Activated CD4-positive, alpha-beta T cell treated with anti-CD3 and anti-CD28 coated beads, Interleukin-2, Interleukin-6, amounts not matched to agents 100 ng/mL and 50 ng/mL, durations not matched to agents 16 hours and 8 hours (primary cell): ENCODE data around the gene THEMIS.
A peak's percentile ranks its signal among the peaks of the same experiment; 100 is the strongest.

Experiments used
- DNase-seq: peaks from one replicate; pipeline ENCODE4 v3.0.0-alpha.2; 2020

The THEMIS gene

GRCh38 chr6:127858727-127859391 is 42.0 kb downstream of the THEMIS start:
- no peak for DNase-seq

GRCh38 chr6:127857051-127857637 is 43.7 kb downstream of the THEMIS start:
- DNase-seq = no peak

GRCh38 chr6:127855542-127856159 is 45.2 kb downstream of the THEMIS start:
- peak; percentile 47 for DNase-seq

GRCh38 chr6:127854009-127854408 is 46.8 kb downstream of the THEMIS start:
- DNase-seq = no peak

- no peak for DNase-seq
Observed at GRCh38 chr6:127851197-127851596, 49.7 kb downstream of the THEMIS start.

- no peak for DNase-seq
Observed at GRCh38 chr6:127845242-127845641, 55.6 kb downstream of the THEMIS start.

- DNase-seq = no peak
Observed at GRCh38 chr6:127844529-127844928, 56.3 kb downstream of the THEMIS start.

GRCh38 chr6:127843582-127843981 is 57.3 kb downstream of the THEMIS start:
- no peak for DNase-seq

- DNase-seq = no peak
Observed at GRCh38 chr6:127842562-127842961, 58.3 kb downstream of the THEMIS start.

GRCh38 chr6:127841811-127842210 is 59.0 kb downstream of the THEMIS start:
- DNase-seq = no peak

GRCh38 chr6:127834136-127834535 is 66.7 kb downstream of the THEMIS start:
- DNase-seq = no peak

- no peak for DNase-seq
Observed at GRCh38 chr6:127833336-127833735, 67.5 kb downstream of the THEMIS start.

GRCh38 chr6:127832381-127832780 is 68.5 kb downstream of the THEMIS start:
- DNase-seq = no peak

- DNase-seq = no peak
Observed at GRCh38 chr6:127824061-127824460, 76.8 kb downstream of the THEMIS start.

GRCh38 chr6:127821431-127821830 is 79.4 kb downstream of the THEMIS start:
- no peak for DNase-seq

GRCh38 chr6:127818149-127818548 is 82.7 kb downstream of the THEMIS start:
- no peak for DNase-seq

- DNase-seq = no peak
Observed at GRCh38 chr6:127816643-127817042, 84.2 kb downstream of the THEMIS start.

- peak; percentile 19 for DNase-seq
Observed at GRCh38 chr6:127813699-127814027, 87.2 kb downstream of the THEMIS start.

GRCh38 chr6:127812985-127813698 is 87.7 kb downstream of the THEMIS start:
- no peak for DNase-seq

- DNase-seq = no peak
Observed at GRCh38 chr6:127811900-127812570, 88.8 kb downstream of the THEMIS start.

GRCh38 chr6:127807806-127808517 is 92.9 kb downstream of the THEMIS start:
- no peak for DNase-seq

- no peak for DNase-seq
Observed at GRCh38 chr6:127796713-127797112, 104.1 kb downstream of the THEMIS start.

GRCh38 chr6:127794405-127794804 is 106.5 kb downstream of the THEMIS start:
- DNase-seq = no peak
